Mucosa of stomach (tissue), 1 donor: ENCODE measurements around the gene SRGAP2C.
"Not testable (repeated sequence)": the region's sequence is repeated elsewhere in the genome, so short reads cannot be mapped to it uniquely, and the experiment has no call there.

ENCODE experiments used
- H3K27me3 ChIP-seq: one replicate; pipeline ENCODE4 v1.7.0; 2013; ENCODE audit warnings: mild to moderate bottlenecking, low read length; ENCODE audit not compliant: control insufficient read depth, insufficient read depth
- H3K36me3 ChIP-seq: one replicate; pipeline ENCODE4 v1.7.0; 2013; ENCODE audit warnings: low read length; ENCODE audit not compliant: control insufficient read depth, insufficient read depth
- H3K4me1 ChIP-seq: one replicate; pipeline ENCODE4 v1.7.0; 2013; ENCODE audit warnings: mild to moderate bottlenecking, low read length; ENCODE audit not compliant: control insufficient read depth, insufficient read depth
- H3K4me3 ChIP-seq: one replicate; pipeline ENCODE4 v1.7.0; 2013; ENCODE audit warnings: low read length
- H3K9ac ChIP-seq: one replicate; pipeline ENCODE4 v1.7.0; 2013; ENCODE audit warnings: mild to moderate bottlenecking, low read length, moderate library complexity
- H3K9me3 ChIP-seq: one replicate; pipeline ENCODE4 v1.7.0; 2013; ENCODE audit warnings: mild to moderate bottlenecking, low read length, moderate library complexity; ENCODE audit not compliant: control insufficient read depth
- donor health status: Pancreatic carcinoma.

The SRGAP2C gene

GRCh38 chr1:121199763-121200162, 15.0 kb downstream of the SRGAP2C start:
- not testable (repeated sequence) for H3K4me3 ChIP-seq, H3K36me3 ChIP-seq, H3K9me3 ChIP-seq, H3K9ac ChIP-seq, H3K27me3 ChIP-seq, H3K4me1 ChIP-seq

GRCh38 chr1:121200232-121200631, 15.5 kb downstream of the SRGAP2C start:
- H3K9me3 ChIP-seq, H3K4me3 ChIP-seq, H3K9ac ChIP-seq, H3K36me3 ChIP-seq, H3K4me1 ChIP-seq, H3K27me3 ChIP-seq: not testable (repeated sequence)

- not testable (repeated sequence) for H3K27me3 ChIP-seq, H3K9me3 ChIP-seq, H3K4me3 ChIP-seq, H3K36me3 ChIP-seq, H3K9ac ChIP-seq, H3K4me1 ChIP-seq
These were observed 16.5 kb downstream of the SRGAP2C start for GRCh38 chr1:121200985-121201981.

- H3K9me3 ChIP-seq, H3K27me3 ChIP-seq, H3K9ac ChIP-seq, H3K4me3 ChIP-seq, H3K36me3 ChIP-seq, H3K4me1 ChIP-seq: not testable (repeated sequence)
These were observed 18.2 kb downstream of the SRGAP2C start for GRCh38 chr1:121202986-121203385.

GRCh38 chr1:121205786-121206711, 21.3 kb downstream of the SRGAP2C start:
- H3K9ac ChIP-seq, H3K4me1 ChIP-seq, H3K36me3 ChIP-seq, H3K27me3 ChIP-seq, H3K9me3 ChIP-seq, H3K4me3 ChIP-seq: not testable (repeated sequence)

- not testable (repeated sequence) for H3K9ac ChIP-seq, H3K27me3 ChIP-seq, H3K4me3 ChIP-seq, H3K9me3 ChIP-seq, H3K4me1 ChIP-seq, H3K36me3 ChIP-seq
These were observed 22.6 kb downstream of the SRGAP2C start for GRCh38 chr1:121207328-121207727.

GRCh38 chr1:121208375-121208774, 23.6 kb downstream of the SRGAP2C start:
- H3K9me3 ChIP-seq, H3K4me3 ChIP-seq, H3K27me3 ChIP-seq, H3K9ac ChIP-seq, H3K4me1 ChIP-seq, H3K36me3 ChIP-seq: not testable (repeated sequence)

GRCh38 chr1:121210778-121211177, 26.0 kb downstream of the SRGAP2C start:
- H3K27me3 ChIP-seq, H3K9ac ChIP-seq, H3K4me1 ChIP-seq, H3K4me3 ChIP-seq, H3K9me3 ChIP-seq, H3K36me3 ChIP-seq: not testable (repeated sequence)

- not testable (repeated sequence) for H3K9ac ChIP-seq, H3K27me3 ChIP-seq, H3K9me3 ChIP-seq, H3K36me3 ChIP-seq, H3K4me1 ChIP-seq, H3K4me3 ChIP-seq
These were observed 28.7 kb downstream of the SRGAP2C start for GRCh38 chr1:121213491-121213890.

GRCh38 chr1:121214544-121215156, 29.9 kb downstream of the SRGAP2C start:
- not testable (repeated sequence) for H3K9me3 ChIP-seq, H3K36me3 ChIP-seq, H3K4me1 ChIP-seq, H3K27me3 ChIP-seq, H3K9ac ChIP-seq, H3K4me3 ChIP-seq

- H3K4me3 ChIP-seq, H3K9me3 ChIP-seq, H3K27me3 ChIP-seq, H3K4me1 ChIP-seq, H3K36me3 ChIP-seq, H3K9ac ChIP-seq: not testable (repeated sequence)
These were observed 31.1 kb downstream of the SRGAP2C start for GRCh38 chr1:121215699-121216417.
